Spleen (tissue), 7 donors: ENCODE results near the gene IFT88.

Experiments used
- POLR2A ChIP-seq, 3 donors: fragments of 450-650 bp; IDR thresholded peaks; one replicate each; pipeline ENCODE4 v1.5.1; 2017; ENCODE audit warnings: antibody characterized with exemption in 3 of 3, mild to moderate bottlenecking in 1 of 3
- POLR2AphosphoS5 ChIP-seq, 3 donors: sonication (generic); formaldehyde crosslinking; IDR thresholded peaks; one replicate each; pipeline ENCODE4 v1.5.1; 2017; ENCODE audit warnings: antibody characterized with exemption in 3 of 3
- TF ChIP-seq, protein P1 (sequence below), 11 experiments: fragments of 200-600 bp in 7 of 11; fragments of 450-650 bp in 4 of 11; sonication (generic) in 4 of 11; IDR thresholded peaks in 8 of 11; conservative IDR thresholded peaks in 3 of 11; 1 replicate in 7 of 11; 2 replicates in 4 of 11; pipeline versions ENCODE4 v1.4.0 to v1.8.0; 2016 to 2021; ENCODE audit warnings: antibody characterized with exemption in 11 of 11, inconsistent platforms in 4 of 11, mild to moderate bottlenecking in 1 of 11
- donor health status: DM: no; HTN: no; CAD: no; lungs with moderate emphysema.
- donor health status: DM: no; HTN: no; CAD: no.
- donor health status: DM: no; HTN: no; CAD: no.

DNA sequence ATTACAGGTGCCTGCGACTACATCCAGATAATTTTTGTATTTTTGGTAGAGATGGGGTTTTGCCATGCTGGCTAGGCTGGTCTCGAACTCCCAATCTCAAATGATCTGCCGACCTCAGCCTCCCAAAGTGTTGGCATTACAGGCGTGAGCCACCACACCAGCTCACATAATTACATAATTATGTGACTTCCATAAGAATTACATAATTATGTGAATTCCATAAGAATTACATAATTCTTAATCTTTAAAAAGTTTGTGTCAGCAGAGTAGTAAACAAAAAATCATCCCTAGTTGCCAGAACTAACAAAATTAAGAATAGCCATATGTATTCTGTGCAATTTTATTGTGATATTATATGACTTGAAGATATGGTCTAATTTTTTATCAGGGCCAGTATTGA is 25.6 kb downstream of the IFT88 start:
- TF ChIP-seq, protein P1, sequence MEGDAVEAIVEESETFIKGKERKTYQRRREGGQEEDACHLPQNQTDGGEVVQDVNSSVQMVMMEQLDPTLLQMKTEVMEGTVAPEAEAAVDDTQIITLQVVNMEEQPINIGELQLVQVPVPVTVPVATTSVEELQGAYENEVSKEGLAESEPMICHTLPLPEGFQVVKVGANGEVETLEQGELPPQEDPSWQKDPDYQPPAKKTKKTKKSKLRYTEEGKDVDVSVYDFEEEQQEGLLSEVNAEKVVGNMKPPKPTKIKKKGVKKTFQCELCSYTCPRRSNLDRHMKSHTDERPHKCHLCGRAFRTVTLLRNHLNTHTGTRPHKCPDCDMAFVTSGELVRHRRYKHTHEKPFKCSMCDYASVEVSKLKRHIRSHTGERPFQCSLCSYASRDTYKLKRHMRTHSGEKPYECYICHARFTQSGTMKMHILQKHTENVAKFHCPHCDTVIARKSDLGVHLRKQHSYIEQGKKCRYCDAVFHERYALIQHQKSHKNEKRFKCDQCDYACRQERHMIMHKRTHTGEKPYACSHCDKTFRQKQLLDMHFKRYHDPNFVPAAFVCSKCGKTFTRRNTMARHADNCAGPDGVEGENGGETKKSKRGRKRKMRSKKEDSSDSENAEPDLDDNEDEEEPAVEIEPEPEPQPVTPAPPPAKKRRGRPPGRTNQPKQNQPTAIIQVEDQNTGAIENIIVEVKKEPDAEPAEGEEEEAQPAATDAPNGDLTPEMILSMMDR (IDR thresholded peaks at IDR 0.05 in 8 of 11, conservative IDR thresholded peaks at IDR 0.05 in 3 of 11): no peak
- TF ChIP-seq POLR2A (IDR thresholded peaks at IDR 0.05) (no peak), POLR2AphosphoS5 (IDR thresholded peaks at IDR 0.05) (no peak)
